Measurements from ENCODE around the gene FBXO28.

FBXO28 gene

GRCh38 chr1:224159541-224159940 is 45.6 kb downstream of the FBXO28 start:
- no peak for DNase-seq

GRCh38 chr1:224160171-224160682 is 46.3 kb downstream of the FBXO28 start:
- DNase-seq: no peak

GRCh38 chr1:224162768-224163167 is 48.9 kb downstream of the FBXO28 start:
- no peak for DNase-seq

DNA sequence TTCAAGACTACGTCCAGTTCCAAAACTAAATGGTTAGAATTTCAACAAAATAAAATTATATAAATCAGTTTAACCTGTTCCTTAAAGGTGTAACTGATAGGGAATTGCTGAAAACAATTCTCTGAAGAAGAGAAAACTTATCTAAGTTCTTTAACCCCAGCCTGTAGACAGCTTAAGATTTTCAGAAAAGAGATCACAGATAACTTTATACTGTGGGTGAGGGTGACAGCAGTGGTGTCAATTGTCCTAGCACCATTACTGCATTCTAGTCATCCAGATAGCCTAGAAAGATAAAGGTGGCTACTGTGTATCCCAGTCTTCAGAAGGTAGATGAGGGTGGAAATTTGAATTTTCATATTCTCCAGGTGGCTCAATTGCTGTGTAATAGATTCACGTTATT is 49.4 kb downstream of the FBXO28 start:
- DNase-seq: no peak

DNA sequence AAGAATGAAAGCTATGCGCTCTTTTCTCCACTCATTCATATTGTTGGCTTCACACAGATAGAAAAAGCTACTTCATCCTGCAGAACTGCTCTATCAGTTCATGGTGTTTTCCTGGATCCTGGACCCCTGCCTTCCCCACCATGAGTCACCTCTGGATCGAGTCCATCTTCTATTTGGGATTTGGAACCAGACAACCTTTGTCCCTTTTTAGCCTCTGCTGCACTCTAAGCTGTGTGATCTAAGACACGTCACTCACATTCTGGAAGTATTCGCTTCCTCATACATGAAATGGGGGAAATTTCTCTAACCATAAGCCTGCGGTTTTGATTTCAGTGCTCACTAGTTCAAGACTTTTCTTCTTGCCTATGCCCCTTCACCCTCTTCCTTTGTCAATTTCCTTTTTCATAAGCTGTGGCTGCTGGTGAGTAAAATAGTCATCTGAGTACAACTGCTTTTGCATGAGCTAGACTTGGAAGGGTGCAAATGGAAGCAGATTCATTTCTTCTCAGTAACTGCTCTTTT is 55.0 kb downstream of the FBXO28 start:
- DNase-seq: no peak

- no peak for DNase-seq
Measured at GRCh38 chr1:224169718-224170270, 55.9 kb downstream of the FBXO28 start.

- no peak for DNase-seq
Measured at GRCh38 chr1:224170343-224170742, 56.4 kb downstream of the FBXO28 start.

GRCh38 chr1:224170748-224171478 is 57.0 kb downstream of the FBXO28 start:
- DNase-seq: no peak

DNA sequence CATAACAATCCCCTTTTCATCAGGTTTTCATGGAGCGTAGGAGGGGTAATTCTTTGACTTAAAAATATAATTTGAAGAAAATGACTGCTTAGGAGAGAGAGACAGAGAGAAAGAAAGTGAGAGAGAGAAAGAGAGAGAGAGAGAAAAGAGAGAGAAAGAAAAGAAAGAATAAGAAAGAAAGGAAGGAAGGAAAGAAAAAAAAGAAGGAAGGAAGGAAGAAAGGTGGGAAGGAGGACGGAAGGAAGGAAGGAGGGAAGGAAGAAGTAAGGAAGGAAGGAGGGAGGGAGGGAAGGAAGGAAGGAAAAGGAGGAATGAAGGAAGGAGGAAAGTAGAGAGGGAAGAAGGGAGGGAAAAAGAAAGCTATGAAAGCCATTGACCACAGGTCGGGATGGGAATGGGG is 58.3 kb downstream of the FBXO28 start:
- no peak for DNase-seq

- DNase-seq: no peak
Measured at GRCh38 chr1:224173523-224173922, 59.6 kb downstream of the FBXO28 start.

DNA sequence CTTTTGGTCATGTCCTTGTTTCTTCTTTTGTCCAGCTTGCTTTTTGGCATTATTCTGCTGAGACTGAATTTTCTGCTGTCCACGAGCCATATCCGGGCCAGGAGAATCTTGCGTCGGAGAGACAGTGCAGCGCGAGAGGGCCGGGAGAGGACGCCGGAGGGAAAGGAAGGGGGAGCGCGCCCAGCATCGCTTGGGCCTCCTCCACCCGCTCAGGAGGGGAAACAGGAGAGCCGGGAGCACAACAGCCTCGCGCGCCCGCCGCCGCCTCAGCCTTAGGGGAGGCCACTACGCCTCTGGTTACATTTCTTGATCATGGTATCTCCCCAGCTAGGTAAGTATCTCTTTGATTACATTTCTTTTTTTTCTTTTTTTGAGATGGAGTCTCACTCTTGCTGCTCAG is 61.7 kb downstream of the FBXO28 start:
- DNase-seq: no peak

DNA sequence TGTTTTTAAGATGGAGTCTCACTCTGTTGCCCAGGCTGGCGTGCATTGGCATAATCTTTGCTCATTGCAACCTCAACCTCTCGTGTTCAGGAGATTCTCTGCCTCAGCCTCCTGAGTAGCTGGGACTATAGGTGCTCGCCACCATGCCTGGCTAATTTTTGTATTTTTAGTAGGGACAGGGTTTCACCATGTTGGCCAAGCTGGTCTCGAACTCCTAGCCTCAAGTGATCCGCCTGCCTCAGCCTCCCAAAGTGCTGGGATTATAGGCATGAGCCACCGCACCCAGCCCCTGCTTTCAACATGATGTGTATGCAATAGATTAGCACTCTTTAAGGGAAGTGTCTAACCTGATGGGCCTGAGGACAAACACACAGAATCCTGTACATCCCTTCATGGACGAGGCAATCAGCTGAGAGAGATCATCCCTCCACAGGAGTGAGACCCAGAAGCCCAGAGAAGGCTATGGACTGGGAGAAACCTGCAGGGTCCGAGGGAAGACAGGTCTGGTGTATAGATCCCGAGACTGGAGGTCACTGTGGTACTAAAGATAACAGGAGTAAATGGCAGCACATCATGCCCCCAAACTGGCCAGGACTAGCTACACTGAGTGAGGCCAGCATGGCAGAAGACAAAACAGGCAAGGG is 63.6 kb downstream of the FBXO28 start:
- no peak for DNase-seq

DNA sequence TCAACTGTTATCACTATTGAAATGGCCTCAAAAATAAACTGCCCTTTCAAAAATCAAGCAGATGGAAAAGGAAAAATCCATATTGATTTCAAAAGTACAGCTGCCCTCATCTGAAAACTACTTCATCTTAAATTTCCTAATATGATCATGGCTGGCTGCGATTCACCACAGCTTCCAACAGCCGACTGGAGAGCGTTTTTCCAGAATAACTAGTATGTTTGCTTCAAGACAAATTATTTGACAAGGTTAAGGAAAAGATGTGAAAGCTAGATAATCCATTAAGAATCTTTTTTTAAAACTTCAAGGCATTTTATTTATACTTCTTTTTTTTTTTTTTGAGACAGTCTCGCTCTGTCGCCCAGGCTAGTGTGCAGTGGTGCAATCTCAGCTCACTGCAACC is 65.0 kb downstream of the FBXO28 start:
- DNase-seq: no peak

- DNase-seq: no peak
Measured at GRCh38 chr1:224180783-224181452, 67.0 kb downstream of the FBXO28 start.

DNA sequence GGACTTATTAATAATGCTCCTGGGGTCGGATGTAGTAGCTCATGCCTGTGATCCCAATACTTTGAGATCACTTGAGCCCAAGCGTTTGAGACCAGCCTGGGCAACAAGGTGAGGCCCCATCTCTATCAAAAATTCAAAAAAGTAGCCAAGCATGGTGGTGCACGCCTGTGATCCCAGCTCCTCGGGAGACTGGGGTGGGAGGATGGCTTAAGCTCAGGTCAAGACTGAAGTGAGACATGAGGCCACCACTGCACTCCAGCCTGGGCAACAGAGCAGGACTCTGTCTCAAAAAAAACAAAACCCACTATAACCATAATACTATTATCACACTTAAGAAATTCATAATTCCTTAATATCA is 67.5 kb downstream of the FBXO28 start:
- DNase-seq: no peak

GRCh38 chr1:224182057-224182865 is 68.3 kb downstream of the FBXO28 start:
- DNase-seq: no peak

DNA sequence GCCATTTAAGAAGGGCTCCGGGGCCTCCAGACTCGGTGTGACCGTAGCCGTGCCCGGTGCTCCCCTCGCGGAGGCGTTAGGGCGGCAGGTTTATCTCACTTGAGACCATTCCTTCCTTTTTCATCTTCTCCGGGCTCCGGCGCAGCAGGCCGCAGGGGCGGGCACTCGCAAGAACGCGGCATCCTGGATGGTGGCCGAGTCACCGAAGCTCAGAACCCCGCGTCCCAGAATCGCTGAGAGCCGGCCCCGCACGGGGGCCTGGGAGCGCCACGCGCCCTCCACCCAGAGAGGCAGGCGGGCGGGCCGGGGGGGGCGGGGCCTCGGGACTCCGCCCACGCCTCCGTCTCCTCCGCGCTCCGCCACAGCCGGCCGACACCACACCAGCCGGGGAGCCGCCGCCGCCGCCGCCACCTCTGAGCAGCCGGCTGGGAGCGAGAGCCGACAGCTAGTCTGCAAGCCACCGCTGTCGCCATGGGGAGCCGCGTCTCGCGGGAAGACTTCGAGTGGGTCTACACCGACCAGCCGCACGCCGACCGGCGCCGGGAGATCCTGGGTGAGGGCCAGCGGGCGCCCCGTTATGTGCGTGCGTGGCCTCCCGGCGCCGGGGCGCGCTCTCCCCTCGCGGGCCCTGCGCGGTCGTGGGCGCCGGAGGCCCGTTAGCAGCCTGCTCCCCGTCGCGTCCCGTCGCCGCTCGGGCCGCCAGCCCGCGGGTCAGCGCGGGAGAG is 69.1 kb downstream of the FBXO28 start, which contains the start of gene DEGS1:
TSS of gene DEGS1 (plus strand) at position 375 of the 725 bp plus-strand sequence. CDS start at position 472, 97 bp downstream.
- DNase-seq: peak; percentile 10

GRCh38 chr1:224183591-224184312 is 69.8 kb downstream of the FBXO28 start:
- peak; percentile 10 for DNase-seq

- no peak for DNase-seq
Measured at GRCh38 chr1:224185208-224185607, 71.3 kb downstream of the FBXO28 start.

GRCh38 chr1:224188286-224188685 is 74.4 kb downstream of the FBXO28 start:
- DNase-seq: no peak

GRCh38 chr1:224189561-224189960 is 75.7 kb downstream of the FBXO28 start:
- no peak for DNase-seq
